DMS153 (cell line): ENCODE results near the gene CPA2.
"Not testable (repeated sequence)": the region's sequence is repeated elsewhere in the genome, so short reads cannot be mapped to it uniquely, and the experiment has no call there.

Source experiments
- DNase-seq: peaks from one replicate; lab custom pipeline; 2025; lab: John Stamatoyannopoulos, UW

CPA2 gene

GRCh38 chr7:130314305-130314704 is 47.6 kb downstream of the CPA2 start:
- no peak for DNase-seq

GRCh38 chr7:130319541-130319940 is 52.9 kb downstream of the CPA2 start:
- no peak for DNase-seq

DNA sequence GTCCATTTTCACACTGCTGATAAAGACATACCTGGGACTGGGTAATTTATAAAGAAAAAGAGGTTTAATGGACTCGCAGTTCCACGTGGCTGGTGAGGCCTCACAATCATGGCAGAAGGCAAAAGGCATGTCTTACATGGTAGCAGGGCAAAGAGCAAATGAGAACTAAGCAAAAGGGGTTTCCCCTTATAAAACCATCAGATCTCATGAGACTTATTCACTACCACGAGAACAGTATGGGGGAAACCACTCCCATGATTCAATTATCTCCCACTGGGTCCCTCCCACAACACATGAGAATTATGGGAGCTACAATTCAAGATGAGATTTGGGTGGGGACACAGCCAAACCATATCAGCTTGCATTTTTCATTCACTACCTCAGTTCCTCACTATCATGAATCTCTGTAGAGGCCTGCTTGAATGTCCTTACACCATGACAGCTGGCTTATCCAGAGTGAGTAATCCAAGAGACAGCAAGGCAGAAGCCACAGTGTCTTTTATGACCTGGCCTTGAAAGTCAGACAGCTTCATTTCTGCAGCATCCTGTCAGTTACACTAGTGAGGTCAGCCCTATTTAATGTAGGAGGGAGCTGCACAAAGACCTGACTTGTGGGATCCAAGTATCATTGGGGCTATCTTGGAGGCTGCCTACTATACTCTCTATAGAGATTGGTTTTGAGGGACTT is 55.0 kb downstream of the CPA2 start:
- DNase-seq: not testable (repeated sequence)

GRCh38 chr7:130322615-130323014 is 56.0 kb downstream of the CPA2 start:
- peak; percentile 20 for DNase-seq

DNA sequence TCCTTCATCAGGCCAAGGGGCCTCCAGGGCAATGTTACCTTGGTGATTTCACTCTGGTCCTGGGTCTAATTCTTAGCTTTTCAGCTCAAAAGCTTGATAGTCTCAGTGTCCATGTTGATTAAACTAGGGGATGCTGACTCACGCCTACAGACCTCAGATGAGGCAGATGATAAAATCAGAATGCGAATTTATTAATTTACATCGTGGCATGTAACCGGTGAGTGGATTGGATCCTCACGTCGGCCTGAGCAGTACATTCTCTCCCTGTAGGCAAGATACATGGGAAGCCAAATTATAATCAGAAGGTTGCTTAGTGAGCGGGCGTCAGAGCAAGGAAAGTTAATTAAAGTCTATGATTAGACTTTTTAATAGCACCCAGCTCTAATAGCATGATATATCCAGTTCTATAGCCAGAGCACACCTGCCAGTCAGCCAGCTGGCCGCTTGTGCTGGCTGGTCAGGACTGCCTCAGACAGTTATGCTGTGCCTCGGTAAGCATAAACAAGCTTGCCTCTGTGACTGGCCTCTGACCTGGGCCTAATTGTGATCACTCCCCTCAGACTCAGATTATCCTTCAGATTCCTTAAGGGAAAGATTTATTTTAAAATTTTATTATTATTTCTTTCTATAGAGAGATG is 57.8 kb downstream of the CPA2 start:
- no peak for DNase-seq

- DNase-seq: no peak
These were observed 63.0 kb downstream of the CPA2 start for GRCh38 chr7:130329681-130330080.

- no peak for DNase-seq
These were observed 65.8 kb downstream of the CPA2 start for GRCh38 chr7:130332259-130333053.

GRCh38 chr7:130333832-130334231 is 67.2 kb downstream of the CPA2 start:
- no peak for DNase-seq

DNA sequence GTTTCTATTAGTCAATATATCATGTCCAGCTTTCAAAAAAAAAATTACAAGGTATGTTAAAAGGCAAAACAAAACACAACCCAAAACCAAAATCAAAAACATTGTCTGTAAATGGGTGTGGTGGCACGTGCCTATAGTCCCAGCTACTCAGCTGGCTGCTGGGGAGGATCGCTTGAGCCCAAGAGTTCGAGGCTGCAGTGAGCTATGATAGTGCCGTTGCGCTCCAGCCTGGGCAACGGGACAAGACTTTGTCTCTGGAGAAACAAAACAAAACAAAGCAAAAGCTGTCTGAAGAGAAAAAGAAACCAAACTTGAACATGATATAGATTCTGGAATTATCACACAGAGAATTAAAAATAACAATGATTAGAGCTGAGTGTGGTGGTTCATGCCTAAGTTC is 67.6 kb downstream of the CPA2 start:
- DNase-seq: no peak

DNA sequence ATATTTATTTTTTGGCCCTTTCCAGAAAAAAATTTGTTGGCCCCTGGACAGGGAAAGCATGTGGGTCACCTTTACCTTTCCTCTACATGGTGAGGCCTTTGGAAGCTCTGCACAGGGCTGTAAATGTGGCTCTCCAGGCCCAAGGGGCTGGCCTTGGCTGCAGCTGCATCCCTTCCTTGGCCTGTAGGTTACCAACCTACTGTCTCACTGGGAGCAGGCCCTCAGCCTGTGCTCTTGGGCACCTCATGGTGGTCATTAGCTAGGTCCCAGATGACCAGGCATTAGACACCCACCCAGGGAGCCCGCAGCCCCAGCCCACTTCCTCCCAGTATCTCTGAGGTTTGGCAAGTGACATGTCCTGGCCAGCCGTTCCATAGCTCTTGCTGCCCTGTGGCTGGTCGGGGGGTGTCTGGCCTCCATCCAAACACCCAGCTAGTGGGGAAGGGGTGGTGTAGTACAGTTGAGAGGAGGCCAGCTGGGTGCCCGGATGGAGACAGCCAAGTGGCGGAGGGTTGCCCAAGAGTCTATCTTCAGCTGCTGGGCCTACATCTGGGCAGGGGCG is 70.8 kb downstream of the CPA2 start:
- no peak for DNase-seq

DNA sequence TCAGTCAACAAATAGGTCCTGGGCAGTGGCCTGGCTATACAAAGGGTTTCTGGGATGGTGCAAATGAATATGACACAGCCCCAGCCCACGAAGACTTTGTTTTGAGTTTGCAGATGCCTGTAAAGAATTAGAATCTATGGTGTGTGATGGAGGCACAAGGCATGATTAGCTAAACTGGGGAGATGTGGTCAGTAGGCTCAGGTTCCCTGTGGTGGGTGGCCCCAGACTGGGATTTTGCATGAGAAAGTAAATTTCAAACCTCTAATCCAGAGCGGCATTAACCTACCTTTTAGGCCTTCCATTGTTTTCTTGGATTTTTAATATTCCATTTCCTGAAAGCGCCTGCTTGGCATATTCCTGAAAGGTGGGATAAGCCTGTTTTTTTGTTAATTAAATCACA is 71.6 kb downstream of the CPA2 start:
- no peak for DNase-seq
